Neutrophil (primary cell): ENCODE data around the gene SIN3B.

Source experiments
- H3K27ac ChIP-seq: fragments of 200-600 bp; sonication (generic); 2 replicates; pipeline ENCODE4 v1.5.1; 2016; ENCODE audit warnings: mild to moderate bottlenecking, moderate library complexity
- H3K27me3 ChIP-seq: fragments of 200-600 bp; sonication (generic); 2 replicates; pipeline ENCODE4 v1.6.0; 2016; ENCODE audit warnings: mild to moderate bottlenecking
- H3K36me3 ChIP-seq: fragments of 200-600 bp; sonication (generic); 2 replicates; pipeline ENCODE4 v1.5.1; 2017
- H3K4me1 ChIP-seq, 2 experiments: fragments of 200-600 bp in 1 of 2; sonication (generic) in 1 of 2; 1 replicate in 1 of 2; 2 replicates in 1 of 2; pipeline versions ENCODE4 v1.5.1 to v1.6.1; 2013 to 2016; ENCODE audit warnings: low read depth in 1 of 2, low read length in 1 of 2, mild to moderate bottlenecking in 1 of 2, moderate library complexity in 1 of 2; ENCODE audit not compliant: control insufficient read depth in 1 of 2, insufficient read depth in 1 of 2
- H3K4me3 ChIP-seq, 2 experiments: fragments of 200-600 bp in 1 of 2; sonication (generic) in 1 of 2; 1 replicate in 1 of 2; 2 replicates in 1 of 2; pipeline ENCODE4 v1.5.1; 2013 to 2016; ENCODE audit warnings: low read depth in 1 of 2, low read length in 1 of 2, mild to moderate bottlenecking in 1 of 2, moderate library complexity in 1 of 2
- H3K9me3 ChIP-seq: fragments of 200-600 bp; sonication (generic); 2 replicates; pipeline ENCODE4 v1.5.1; 2016
- CTCF ChIP-seq: fragments of 200-600 bp; sonication (generic); IDR thresholded peaks from 2 replicates; pipeline ENCODE4 v1.5.1; 2016; ENCODE audit warnings: antibody characterized with exemption

SIN3B gene

GRCh38 chr19:16829822-16830289 is 658 bp downstream of the SIN3B start:
- Histone ChIP-seq H3K27me3 (peaks cover 18% of the 10 kb centered on the region), H3K4me1 (peaks cover 21 to 35% of the 10 kb centered on the region in 2 experiments), H3K36me3 (peaks cover 38% of the 10 kb centered on the region), H3K4me3 (peak overlapping the region; percentile 68 to 72), H3K9me3 (no peaks in the 10 kb centered on the region), H3K27ac (peak overlapping the region; percentile 67)
- TF ChIP-seq CTCF, result no peak

GRCh38 chr19:16830679-16831078 is 1.5 kb downstream of the SIN3B start:
- Histone ChIP-seq H3K4me1 (peaks cover 21 to 28% of the 10 kb centered on the region in 2 experiments), H3K36me3 (peaks cover 44% of the 10 kb centered on the region), H3K27ac (no peak overlapping the region), H3K4me3 (no peak overlapping the region), H3K27me3 (peaks cover 10% of the 10 kb centered on the region), H3K9me3 (no peaks in the 10 kb centered on the region)
- no peak for TF ChIP-seq CTCF

- no peak overlapping the region for H3K4me3 ChIP-seq
- H3K4me1 ChIP-seq, result peaks cover 26 to 31% of the 10 kb centered on the region in 2 experiments
- no peaks in the 10 kb centered on the region for H3K9me3 ChIP-seq
- H3K36me3 ChIP-seq, result peaks cover 52% of the 10 kb centered on the region
- H3K27me3 ChIP-seq, result peaks cover 1% of the 10 kb centered on the region
- TF ChIP-seq CTCF, result no peak
- no peak overlapping the region for H3K27ac ChIP-seq
Observed at GRCh38 chr19:16831531-16831930, 2.3 kb downstream of the SIN3B start.

DNA sequence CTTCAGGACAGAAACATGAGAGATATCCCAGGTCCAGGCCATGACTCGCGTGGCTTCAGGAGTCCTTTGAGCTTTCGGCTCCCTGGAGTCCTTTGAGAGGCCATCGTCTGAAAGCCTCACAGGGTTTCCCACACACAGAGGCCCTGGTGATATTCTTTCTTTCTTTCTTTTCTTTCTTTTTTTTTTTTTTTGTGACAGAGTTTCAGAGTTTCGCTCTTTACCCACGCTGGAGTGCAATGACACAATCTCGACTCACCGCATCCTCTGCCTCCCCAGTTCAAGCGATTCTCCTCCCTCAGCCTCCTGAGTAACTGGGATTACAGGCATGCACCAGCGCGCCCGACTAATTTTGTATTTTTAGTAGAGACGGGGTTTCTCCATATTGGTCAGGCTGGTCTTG is 5.5 kb downstream of the SIN3B start:
- TF ChIP-seq CTCF, result no peak
- no peak overlapping the region for H3K27ac ChIP-seq
- peaks cover 20 to 24% of the 10 kb centered on the region in 2 experiments for H3K4me1 ChIP-seq
- no peak overlapping the region for H3K4me3 ChIP-seq
- no peaks in the 10 kb centered on the region for H3K9me3 ChIP-seq
- peaks cover 83% of the 10 kb centered on the region for H3K36me3 ChIP-seq
- H3K27me3 ChIP-seq, result no peaks in the 10 kb centered on the region

DNA sequence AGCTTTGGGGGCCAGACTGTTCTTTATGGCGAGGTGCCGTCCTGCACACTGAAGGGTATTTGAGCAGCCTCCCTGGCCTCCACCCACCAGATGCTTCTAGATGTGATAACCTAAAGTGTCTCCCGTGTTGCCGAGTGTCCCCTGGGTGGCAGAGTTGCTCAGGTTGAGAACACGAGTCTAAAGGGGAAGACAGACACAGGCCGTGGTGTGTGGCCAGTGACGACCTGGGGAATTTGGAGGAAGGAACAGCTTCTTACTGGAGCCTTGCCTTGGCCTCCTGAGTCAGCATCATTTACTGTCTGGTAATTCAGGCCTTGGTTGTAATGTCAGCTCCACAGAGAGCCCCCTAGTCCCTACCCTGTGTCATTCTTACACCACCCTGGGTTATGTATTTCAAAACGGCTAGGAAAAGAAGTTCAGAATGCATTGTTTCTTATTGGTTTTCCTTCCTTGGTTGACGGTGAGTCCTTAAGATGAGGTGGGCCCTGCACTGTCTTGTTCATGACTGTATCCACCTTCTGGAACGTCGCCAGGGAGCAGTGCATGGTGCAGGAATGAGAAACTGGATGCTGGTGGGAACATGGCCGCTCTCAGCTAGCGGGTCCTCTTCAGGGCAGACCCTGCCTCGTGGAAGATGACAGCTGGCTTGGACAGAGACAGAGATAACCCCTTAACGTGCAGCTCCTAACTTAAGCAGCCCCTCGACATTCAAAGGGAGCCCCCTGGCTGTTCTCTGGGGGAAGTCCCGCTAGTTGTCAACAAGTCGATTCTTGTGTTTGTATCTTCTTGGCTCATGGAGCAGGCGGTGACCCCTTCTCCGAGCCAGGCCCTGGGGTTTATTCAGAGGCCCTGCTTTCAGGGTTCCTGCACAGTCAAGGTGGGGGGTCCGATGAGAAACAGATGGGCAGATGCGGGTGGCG is 7.2 kb downstream of the SIN3B start:
- no peak for TF ChIP-seq CTCF
- peak overlapping the region; percentile 65 for H3K27ac ChIP-seq

More for the DNA sequence above, 7.2 kb downstream of the SIN3B start:
- no peak overlapping the region for H3K4me3 ChIP-seq
- no peaks in the 10 kb centered on the region for H3K9me3 ChIP-seq
- peaks cover 95% of the 10 kb centered on the region for H3K36me3 ChIP-seq
- peaks cover 9 to 17% of the 10 kb centered on the region in 2 experiments for H3K4me1 ChIP-seq
- no peaks in the 10 kb centered on the region for H3K27me3 ChIP-seq
